ENCODE results near the gene ACYP2.
"Not testable (repeated sequence)": the region's sequence is repeated elsewhere in the genome, so short reads cannot be mapped to it uniquely, and the experiment has no call there.

The ACYP2 gene

DNA sequence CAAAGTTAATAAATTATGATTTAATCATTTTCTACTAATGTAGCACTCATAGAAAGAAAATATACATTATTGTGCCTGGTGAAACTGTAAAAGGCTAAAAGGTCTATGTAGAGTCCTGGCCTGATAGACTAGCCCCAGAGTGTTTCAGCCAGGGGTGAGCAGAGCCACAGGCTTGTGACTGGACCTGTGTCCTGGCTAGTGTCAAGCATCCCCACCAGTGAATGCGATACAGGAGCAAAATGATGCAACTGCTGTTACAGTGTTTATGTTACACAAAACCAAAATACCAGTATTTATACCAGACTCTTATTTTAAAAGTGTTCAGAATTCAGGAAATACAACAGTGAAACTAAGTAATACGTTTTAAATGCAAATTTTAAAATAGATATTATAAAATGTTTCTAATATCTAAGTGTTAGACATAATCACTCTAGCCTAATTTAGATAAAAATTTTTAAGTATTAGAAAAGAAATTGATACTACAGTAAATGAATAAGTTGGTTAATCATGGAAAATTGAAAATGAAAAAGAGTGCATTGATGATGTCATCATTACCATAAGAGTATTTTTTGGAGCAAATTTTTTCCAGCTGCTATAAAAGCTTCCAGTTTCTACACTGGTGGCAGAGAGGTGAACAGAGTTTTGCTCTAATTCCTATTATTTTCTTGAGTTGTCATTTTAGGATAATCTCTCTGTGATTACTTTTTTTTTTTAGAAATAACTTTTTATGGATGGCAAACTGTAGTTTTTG is 146.8 kb downstream of the ACYP2 start:
- no peak for DNase-seq (ENCODE audit: extremely low read depth in 1 of 2, low read depth in 1 of 2)

DNA sequence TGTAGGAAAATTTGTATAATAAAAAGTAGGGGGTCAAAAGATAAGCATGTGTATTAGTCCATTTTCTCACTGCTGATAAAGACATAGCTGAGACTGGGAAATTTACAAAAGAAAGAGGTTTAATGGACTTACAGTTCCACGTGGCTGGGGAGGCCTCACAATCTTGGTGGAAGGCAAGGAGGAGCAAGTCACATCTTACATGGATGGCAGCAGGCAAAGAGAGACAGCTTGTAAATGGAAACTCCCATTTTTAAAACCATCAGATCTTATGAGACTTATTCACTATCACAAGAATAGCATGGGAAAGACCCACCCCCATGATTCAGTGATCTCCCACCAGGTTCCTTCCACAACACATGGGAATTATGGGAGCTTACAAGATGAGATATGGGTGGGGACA is 149.7 kb downstream of the ACYP2 start:
- not testable (repeated sequence) for DNase-seq (ENCODE audit: extremely low read depth in 1 of 2, low read depth in 1 of 2)

DNA sequence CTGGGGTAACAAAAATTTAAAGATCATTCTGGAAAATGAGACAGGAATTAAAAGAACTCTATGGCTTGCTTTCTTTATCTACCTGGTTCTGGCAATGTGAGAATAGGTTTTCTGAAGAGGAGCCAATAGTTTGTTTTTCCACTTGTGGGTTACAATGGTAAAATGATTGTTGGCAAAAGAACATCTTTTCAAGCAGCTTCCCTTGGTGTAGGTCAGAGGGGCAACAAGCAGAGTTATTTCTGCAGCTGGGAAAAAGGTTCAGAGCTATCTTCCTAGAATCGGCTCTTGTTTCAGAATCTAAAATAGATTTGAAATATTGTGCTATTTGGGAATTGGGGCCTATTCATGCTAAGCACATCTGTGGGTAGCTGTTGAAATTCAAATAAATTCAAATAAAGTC is 152.2 kb downstream of the ACYP2 start:
- no peak for DNase-seq (ENCODE audit: extremely low read depth in 1 of 2, low read depth in 1 of 2)

DNA sequence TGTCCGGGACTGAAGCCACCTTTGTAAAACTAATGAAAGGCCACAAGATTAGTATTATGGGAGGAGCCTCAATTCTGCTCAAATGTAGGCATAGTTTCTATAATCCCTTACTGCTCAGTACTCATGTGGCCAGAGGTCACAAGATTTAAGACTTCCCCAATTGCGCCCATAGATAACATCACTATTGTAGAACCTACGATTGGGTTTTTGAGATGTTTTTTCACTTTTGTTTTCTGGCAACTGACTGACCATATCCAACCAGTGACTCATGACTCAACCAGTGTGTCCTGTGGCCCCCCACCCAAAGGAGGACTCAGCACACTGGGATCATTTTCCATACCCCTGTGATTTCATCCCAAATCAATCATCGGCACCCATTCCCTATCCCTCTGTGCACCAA is 155.8 kb downstream of the ACYP2 start:
- no peak for DNase-seq (ENCODE audit: extremely low read depth in 1 of 2, low read depth in 1 of 2)

DNA sequence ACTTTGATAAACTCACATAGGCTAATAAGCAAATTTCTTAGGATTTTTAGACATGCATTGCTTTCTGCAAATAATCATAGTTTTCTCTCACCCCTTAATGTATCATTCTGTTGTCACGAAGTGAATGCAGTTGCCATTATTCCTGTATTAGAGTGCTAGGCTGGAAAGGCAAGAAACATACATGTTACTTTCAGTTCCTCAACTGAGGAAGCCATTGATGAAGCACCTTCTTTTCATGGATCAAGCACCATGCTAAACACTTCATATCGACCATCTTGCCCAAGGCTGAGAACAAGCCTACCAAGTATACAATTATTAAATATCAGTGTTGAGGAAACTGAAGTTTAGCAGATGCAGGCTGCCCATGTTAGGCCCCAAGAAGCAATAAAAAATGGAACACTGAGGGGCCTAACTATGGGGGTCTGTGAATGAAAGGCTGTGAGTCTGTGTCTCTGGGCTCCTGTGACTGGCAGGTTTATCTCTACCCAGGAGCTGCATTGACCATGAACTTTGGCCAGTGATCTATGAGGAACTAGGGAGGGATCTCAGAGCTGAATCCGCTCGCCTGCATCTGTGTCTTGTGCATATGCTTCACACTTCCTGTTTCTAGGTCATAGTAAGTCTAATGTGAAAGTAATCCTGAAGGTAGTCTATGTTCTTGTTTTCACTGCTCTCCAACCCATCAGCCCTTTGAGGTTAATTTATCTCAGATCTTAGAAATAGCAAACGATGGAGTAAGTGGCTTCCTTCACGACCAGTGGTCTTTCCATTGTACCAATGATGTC is 156.6 kb downstream of the ACYP2 start:
- DNase-seq (ENCODE audit: extremely low read depth in 1 of 2, low read depth in 1 of 2), result no peak

DNA sequence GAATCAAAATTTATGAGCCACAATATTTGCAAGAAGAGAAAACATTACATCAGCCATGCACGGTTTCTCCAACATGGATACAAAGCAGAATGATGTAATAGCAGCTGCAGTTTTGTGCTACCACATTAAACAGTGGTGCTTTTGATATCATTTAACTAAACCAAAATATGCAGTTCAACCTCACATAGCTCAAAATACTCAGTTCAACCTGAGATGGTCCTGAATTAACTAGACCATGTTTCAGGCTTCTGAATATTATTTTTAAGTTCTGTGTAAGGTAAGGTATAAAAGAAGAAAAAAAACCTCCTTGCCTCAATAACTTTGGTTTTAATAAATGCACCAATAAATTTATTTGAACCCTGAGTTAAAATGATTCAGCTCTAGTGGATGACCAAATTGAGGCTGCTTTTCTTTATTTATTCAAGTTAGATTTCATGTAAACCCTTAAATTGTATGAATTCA is 159.4 kb downstream of the ACYP2 start:
- no peak for DNase-seq (ENCODE audit: extremely low read depth in 1 of 2, low read depth in 1 of 2)

DNA sequence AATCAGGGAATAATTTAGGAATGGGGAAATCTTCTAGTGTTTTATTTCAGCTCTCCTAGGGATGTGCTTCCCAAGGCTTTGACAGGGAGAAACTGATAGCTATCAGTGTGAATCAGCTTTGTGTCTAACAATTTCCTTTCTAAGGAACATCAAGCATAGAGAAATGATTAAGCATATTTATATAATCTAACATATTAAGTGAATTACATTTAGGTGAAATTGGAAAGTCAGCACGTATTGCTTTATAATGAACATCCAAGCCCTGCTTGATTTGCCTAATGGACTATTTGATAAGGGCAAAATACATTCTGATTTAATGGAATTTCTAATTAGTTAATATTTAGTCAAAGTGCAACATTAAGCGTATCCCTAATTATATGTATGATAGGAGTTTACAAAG is 160.1 kb downstream of the ACYP2 start:
- no peak for DNase-seq (ENCODE audit: extremely low read depth in 1 of 2, low read depth in 1 of 2)

DNA sequence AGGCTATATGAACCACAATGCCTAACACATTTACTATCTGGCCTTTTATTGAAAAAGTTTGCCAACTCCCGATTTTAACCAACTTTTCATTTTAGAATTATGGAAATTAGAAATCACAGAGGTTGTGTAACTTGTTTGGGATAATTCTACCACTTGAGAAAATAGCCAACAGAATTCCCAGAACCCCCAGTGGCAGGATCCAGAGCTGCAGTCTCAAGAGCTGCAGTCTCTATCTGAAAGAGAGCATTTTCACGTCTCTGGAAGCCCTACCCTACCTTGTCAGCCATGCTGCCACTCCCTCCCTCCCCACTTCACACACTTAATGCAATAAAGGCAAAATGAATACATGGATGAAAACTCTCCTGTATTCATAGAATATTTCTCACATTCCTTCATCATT is 164.0 kb downstream of the ACYP2 start:
- DNase-seq (ENCODE audit: extremely low read depth in 1 of 2, low read depth in 1 of 2), result no peak

DNA sequence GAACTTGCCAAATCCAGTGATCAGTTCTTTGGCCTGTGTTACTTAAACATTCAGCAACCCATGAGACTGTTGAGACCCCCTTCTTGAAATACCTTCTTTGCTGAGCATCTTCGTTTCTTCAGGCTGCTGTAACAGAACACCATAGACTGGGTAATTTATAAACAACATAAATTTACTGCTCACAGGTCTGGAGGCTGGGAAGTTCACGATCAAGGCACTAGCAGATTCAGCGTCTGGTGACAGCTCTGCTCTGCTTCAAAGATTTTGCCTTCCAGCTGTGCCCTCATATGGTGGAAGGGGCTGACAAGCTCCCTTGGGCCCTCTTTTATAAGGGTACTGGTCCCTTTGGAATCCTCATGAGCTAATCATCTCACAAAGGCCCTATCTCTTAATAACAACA is 169.4 kb downstream of the ACYP2 start:
- no peak for DNase-seq (ENCODE audit: extremely low read depth in 1 of 2, low read depth in 1 of 2)

DNA sequence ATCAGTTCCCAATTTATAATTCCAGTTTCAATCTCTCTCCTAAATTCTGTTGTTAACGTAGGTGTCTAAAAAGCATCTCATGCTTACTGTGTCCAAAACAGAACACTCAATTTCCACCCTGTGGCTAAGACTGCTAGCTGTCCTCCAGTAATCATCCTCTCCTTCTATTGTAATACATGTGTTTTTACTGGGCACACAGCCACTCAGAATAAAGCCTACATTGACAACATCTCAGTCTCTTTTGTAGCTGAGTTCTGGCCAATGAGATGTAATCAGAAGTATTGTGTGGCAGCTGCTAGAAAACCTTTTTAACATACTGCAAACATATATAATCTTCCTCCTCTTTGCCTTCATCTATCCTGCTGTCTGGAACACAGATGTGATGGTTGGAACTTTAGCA is 170.0 kb downstream of the ACYP2 start:
- no peak for DNase-seq (ENCODE audit: extremely low read depth in 1 of 2, low read depth in 1 of 2)

DNA sequence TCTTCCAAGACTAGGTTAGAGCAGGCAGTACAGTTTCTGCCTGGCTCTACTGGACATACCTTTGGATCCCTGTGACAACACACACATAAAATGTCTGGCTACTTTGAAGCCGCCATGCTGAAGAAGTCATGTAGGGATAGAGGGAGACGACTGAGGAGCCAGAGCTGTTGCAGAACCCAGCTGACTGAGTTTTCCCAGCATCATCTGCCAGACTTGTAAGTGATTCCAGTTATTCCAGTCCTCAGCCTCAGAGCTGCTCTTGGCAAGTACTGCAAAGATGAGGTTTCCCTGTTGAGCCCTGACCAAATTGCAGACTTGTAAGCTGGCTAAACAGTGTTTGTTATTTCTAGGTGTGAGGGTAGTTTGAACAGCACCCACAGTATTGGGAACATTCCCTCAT is 172.1 kb downstream of the ACYP2 start:
- DNase-seq (ENCODE audit: extremely low read depth in 1 of 2, low read depth in 1 of 2), result no peak

DNA sequence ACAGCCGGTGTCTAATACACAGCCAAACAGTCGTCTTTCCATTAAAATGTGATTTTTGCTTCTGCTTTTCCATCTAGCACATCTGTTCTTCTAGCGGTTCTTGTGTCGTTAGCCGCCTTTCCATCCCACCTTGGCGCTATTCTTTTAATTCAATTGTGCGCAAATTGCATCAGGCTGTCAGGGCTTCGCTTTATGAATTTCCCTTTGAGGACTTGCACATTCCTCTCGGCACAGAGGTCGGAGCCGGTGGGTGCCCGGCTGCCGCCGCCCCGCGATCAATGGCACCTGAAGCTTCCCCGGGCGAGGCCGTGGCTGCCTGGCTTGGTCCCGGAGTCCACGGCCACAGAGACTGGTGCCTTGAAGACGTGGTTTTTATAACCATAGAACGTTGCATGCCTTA is 174.5 kb downstream of the ACYP2 start:
- DNase-seq (ENCODE audit: extremely low read depth in 1 of 2, low read depth in 1 of 2), result no peak

DNA sequence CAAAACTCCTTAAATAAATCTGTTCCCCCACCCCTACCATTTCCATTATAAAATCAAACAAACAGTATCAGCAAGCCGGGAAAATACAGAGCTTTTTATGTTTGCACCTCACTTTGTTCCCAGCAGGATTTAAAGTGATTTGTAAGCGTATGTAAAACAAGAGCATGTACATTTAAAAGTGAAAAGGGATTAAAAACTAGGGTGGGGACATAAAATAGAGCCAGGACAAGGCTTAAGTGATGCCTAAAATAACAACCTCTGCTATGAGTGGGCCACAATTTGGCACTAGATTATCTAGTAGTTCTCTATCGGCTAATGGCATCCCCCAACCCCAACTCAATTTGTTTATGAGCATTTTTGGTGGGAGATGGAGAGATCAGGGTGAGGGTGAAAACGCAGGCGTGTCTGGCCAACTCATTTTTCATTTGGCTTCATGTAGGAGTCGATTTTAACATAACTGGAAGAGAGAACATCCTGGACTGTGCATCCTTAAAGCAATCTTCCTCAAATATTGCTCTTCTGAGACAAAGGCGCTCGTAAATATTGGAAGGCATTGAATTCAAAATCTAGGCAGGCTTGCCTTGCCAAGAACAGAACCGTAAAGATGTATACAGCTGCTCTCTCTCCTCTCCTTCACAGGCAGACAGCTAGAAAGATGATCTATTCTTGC is 175.1 kb downstream of the ACYP2 start:
- no peak for DNase-seq (ENCODE audit: extremely low read depth in 1 of 2, low read depth in 1 of 2)

DNA sequence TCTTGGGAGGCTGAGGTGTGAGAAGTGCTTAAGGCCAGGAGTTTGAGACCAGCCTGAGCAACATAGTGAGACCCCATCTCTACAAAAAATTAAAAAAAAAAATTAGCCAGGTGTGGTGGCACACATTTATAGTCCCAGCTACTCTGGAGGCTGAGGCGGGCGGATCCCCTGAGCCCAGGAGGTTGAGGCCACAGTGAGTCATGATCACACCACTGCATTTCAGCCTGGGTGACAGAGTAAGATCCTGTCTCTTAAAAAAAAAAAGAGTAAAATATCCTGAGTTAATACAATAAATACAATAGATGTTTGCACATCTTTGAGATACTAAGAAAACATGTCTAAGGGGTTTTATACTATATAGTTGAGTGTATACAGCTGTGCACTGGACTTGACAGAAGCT is 179.2 kb downstream of the ACYP2 start:
- DNase-seq (ENCODE audit: extremely low read depth in 1 of 2, low read depth in 1 of 2), result not testable (repeated sequence)

DNA sequence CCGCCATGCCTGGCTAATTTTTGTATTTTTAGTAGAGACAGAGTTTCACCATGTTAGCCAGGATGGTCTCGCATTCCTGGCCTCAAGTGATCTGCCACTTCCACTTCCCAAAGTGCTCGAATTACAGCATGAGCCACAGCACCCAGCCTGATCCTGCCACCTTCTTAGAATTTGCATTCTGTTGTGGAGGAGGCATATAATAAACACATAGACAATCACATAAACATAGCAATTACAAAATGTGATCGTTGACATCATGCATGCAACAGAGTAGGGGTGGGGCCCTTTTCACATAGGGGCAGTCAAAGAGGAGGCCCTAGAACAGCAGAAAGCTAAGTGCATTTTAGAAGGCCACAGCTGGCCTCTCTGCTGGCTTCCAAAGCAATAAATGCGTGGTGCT is 180.5 kb downstream of the ACYP2 start:
- no peak for DNase-seq (ENCODE audit: extremely low read depth in 1 of 2, low read depth in 1 of 2)

DNA sequence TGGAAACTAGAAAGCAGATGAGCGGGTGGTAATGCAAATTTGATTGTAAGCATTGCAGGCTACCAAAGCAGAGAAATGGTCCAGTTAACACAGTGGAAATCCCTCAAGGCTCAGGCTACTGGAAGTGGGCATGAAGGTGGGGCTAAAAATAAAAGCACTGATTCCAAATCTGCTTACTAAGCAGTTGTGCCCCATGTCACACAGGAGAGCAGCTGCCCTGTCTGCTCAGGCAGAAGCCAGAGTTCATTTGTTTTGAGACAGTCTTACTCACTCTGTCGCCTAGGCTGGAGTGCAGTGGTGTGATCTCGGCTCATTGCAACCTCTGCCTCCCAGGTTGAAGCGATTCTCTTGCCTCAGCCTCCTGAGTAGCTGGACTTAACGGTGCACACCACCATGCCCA is 183.1 kb downstream of the ACYP2 start:
- no peak for DNase-seq (ENCODE audit: extremely low read depth in 1 of 2, low read depth in 1 of 2)

DNA sequence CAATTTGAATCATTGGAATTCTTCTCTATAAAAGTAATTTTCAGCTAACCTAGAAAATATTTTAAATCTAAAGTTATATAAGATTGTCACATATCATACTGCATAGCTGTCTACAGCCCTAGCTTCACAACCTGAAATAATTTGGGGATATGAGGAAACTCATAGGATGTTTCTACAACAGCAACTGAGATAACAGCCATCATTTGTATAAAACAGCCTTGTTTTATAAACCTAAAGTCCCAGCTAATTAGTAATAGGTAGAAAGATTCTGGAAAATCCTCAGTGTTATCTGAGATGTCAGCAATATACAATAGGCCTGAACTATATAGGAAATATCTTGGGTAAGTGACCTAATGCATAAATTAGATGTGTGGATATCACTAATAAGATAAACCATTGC is 188.2 kb downstream of the ACYP2 start:
- DNase-seq (ENCODE audit: extremely low read depth in 1 of 2, low read depth in 1 of 2), result no peak

DNA sequence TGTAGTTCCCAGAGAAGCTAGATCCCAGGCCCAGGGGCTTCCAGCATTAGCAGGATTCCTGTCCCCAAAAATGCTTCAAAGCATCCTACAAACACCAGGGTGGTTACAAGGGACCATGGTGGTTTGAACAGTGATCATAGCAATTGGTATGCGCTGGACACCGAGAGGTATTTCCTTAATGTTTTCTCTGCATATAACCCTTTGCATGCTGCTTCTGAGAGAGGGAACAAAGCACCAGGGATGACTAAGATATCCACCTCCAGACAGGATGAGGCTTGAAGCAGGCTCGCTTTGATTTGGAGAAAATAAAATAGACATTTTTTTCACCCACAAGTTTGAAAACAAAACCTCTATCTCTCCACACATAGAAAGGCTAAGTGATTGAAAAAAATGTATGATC is 191.1 kb downstream of the ACYP2 start:
- no peak for DNase-seq (ENCODE audit: extremely low read depth in 1 of 2, low read depth in 1 of 2)

DNA sequence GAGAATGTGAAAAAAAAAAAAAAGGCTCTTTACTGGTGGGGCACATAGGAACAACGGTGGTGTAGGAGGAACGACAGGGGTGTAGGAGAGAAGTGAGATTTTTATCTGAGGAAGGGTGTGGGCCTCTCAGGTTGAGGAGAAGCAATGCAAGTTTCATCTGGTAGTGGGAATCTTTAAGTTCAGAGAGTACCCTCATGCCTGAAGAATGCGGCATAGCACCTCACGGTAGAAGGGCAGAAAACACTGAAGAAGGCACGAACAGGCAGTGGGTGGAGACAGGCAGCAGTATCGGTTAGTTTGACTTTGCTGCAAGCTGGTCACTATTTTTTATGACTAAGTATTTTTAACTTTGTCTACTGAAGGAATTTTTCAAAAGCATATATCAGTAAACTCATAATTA is 192.8 kb downstream of the ACYP2 start:
- no peak for DNase-seq (ENCODE audit: extremely low read depth in 1 of 2, low read depth in 1 of 2)

DNA sequence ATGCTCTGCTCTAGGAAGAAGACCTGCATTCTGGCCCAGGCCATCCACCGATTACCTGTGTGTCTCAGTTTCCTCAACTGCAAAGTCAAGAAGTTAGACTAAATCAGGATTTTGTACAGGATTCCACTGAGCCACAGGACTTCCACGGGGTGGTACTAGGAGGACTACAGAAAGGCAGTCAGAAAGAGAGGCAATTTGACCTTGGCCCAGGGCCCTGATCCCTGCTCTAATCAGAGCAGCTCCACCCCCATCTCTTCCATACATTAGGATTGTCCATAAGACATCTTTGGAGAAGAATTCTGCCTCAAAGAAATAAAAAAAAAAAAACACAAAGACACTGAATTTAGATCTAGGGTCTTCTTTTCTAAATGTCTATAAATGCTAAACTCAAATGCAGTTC is 193.4 kb downstream of the ACYP2 start:
- no peak for DNase-seq (ENCODE audit: extremely low read depth in 1 of 2, low read depth in 1 of 2)

DNA sequence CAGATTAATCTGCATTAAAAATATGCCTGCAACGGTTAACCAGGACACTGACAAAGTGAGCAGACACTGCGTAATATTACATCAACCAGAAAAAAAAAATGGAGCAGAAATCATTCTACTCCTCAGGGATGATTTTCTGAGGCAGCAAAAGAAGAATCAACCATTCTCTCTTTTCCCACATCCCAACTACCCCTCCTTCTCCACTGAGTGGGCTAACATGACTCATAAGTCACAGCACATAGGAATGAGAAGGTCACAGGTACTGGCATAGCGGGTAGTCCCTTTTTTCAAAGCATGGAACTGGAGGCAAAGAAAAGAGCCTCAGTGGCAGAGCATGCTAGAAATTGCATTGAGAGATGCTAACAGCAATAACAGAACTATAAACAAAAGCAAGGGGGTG is 194.9 kb downstream of the ACYP2 start:
- DNase-seq (ENCODE audit: extremely low read depth in 1 of 2, low read depth in 1 of 2), result no peak

DNA sequence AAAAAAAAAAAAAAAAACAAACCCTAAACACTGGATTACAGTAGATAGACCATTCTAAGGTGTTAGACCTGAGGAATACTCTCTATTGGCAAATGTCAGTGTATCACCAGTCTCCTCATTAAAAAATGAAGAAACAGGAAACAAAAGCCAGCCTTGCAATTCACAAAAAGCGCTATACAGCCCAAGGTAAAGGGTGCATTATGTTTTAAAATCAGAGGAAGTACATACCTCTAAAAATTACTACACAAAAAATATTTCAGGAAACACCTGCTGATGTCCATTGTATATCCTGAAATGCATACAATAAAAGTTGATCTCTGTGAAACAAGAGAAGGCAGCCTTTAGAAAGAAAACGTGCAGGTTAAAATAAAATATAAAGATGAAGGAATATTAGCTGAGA is 195.5 kb downstream of the ACYP2 start:
- no peak for DNase-seq (ENCODE audit: extremely low read depth in 1 of 2, low read depth in 1 of 2)

Measured in stimulated activated CD8-positive, alpha-beta memory T cell treated with anti-CD3 and anti-CD28 coated beads, Interleukin-7, amount 100 ng/mL, for 48 hours (primary cell).